Measurements from ENCODE around the gene DENND2A. TPM values are rescaled to one million over a fixed set of nuclear protein-coding genes. Genes with fewer than 3 reads are reported as not detected.
A peak's percentile ranks its signal among the peaks of the same experiment; 100 is the strongest.
"Not testable (repeated sequence)": the region's sequence is repeated elsewhere in the genome, so short reads cannot be mapped to it uniquely, and the experiment has no call there.

Gene DENND2A
- total RNA-seq, 1 experiment from 2014 or later: 10.0 TPM

- Mint-ChIP-seq H3K36me3 (no peaks in the 10 kb centered on the region), H3K4me3 (no peak overlapping the region), H3K27ac (no peak overlapping the region), H3K27me3 (ENCODE audit: low read depth) (peaks cover 24% of the 10 kb centered on the region), H3K9me3 (no peaks in the 10 kb centered on the region), H3K4me1 (peaks cover 16% of the 10 kb centered on the region)
- ATAC-seq: peak; percentile 25
- DNase-seq (ENCODE audit: low spot score): peak; percentile 84
- POLR2A ChIA-PET: interaction anchor here (1.0 kb wide), 1 partner anchor 167 kb away, joined by 3 read pairs; no protein-coding TSS in a partner anchor
- CTCF ChIA-PET: interaction anchor here (0.6 to 2.0 kb wide), 28 partner anchors 8 to 1162 kb away, joined by 3 to 17 read pairs (median 4); partner anchors contain the start of genes ADCK2 and KLRG2
- TF ChIP-seq CTCF (IDR thresholded peaks at IDR 0.05): peak; percentile 69
- TF ChIP-seq ZNF512 (CRISPR knock-in tag; IDR thresholded peaks at IDR 0.05; ENCODE audit: borderline replicate concordance): no peak
Measured at GRCh38 chr7:140645166-140645900, 4.7 kb upstream of the DENND2A start.

- not testable (repeated sequence) for ATAC-seq
- CTCF ChIA-PET: interaction anchor here (0.6 to 1.8 kb wide), 10 partner anchors 9 to 194 kb away, joined by 3 to 17 read pairs (median 3); no protein-coding TSS in a partner anchor
Measured at GRCh38 chr7:140644761-140645160, 4.1 kb upstream of the DENND2A start.

GRCh38 chr7:140643416-140643815 lies 2.8 kb upstream of the DENND2A start:
- Mint-ChIP-seq H3K4me1 (peaks cover 29% of the 10 kb centered on the region), H3K27ac (no peak overlapping the region), H3K9me3 (no peaks in the 10 kb centered on the region), H3K4me3 (no peak overlapping the region), H3K27me3 (ENCODE audit: low read depth) (peaks cover 41% of the 10 kb centered on the region), H3K36me3 (no peaks in the 10 kb centered on the region)
- TF ChIP-seq NR2C2 (CRISPR knock-in tag; IDR thresholded peaks at IDR 0.05): no peak
- TF ChIP-seq RORB (CRISPR knock-in tag; IDR thresholded peaks at IDR 0.05): no peak
- TF ChIP-seq ETV6 (CRISPR knock-in tag; IDR thresholded peaks at IDR 0.05): no peak
- no peak for TF ChIP-seq ZNF121 (CRISPR knock-in tag; IDR thresholded peaks at IDR 0.05)
- TF ChIP-seq ELF4 (CRISPR knock-in tag; IDR thresholded peaks at IDR 0.05; ENCODE audit: low read depth): no peak
- TF ChIP-seq NR3C1 (CRISPR knock-in tag; conservative IDR thresholded peaks at IDR 0.05; ENCODE audit: low read depth): no peak
- TF ChIP-seq GABPB1 (CRISPR knock-in tag; IDR thresholded peaks at IDR 0.05): no peak
- TF ChIP-seq ERG (CRISPR knock-in tag; IDR thresholded peaks at IDR 0.05): no peak
- no peak for TF ChIP-seq ZNF396 (CRISPR knock-in tag; IDR thresholded peaks at IDR 0.05; ENCODE audit: borderline replicate concordance)
- no peak for TF ChIP-seq NFATC4 (CRISPR knock-in tag; IDR thresholded peaks at IDR 0.05)
- no peak for ATAC-seq
- POLR2A ChIA-PET: no interaction called here
- CTCF ChIA-PET: interaction anchor here (0.5 kb wide), 1 partner anchor 125 kb away, joined by 3 read pairs; no protein-coding TSS in a partner anchor
- no peak for DNase-seq (ENCODE audit: low spot score)

More at GRCh38 chr7:140644761-140645160, 4.1 kb upstream of the DENND2A start:
- not testable (repeated sequence) for H3K4me3 Mint-ChIP-seq; H3K36me3 Mint-ChIP-seq; DNase-seq (ENCODE audit: low spot score); H3K27ac Mint-ChIP-seq; H3K9me3 Mint-ChIP-seq
- H3K4me1 Mint-ChIP-seq: peaks cover 19% of the 10 kb centered on the region
- POLR2A ChIA-PET: interaction anchor here (0.6 to 1.0 kb wide), 2 partner anchors 130 to 166 kb away, joined by 3 to 8 read pairs; no protein-coding TSS in a partner anchor
- H3K27me3 Mint-ChIP-seq (ENCODE audit: low read depth): peaks cover 29% of the 10 kb centered on the region

- no peak for DNase-seq (ENCODE audit: low spot score)
Measured at GRCh38 chr7:140641524-140642195, 1.0 kb upstream of the DENND2A start.

More at GRCh38 chr7:140641524-140642195, 1.0 kb upstream of the DENND2A start:
- TF ChIP-seq MXD4 (CRISPR knock-in tag; IDR thresholded peaks at IDR 0.05; ENCODE audit: borderline replicate concordance) (0 out of 2 replicates have a peak, but pooled peaks have one; percentile 31), NR2C2 (CRISPR knock-in tag; IDR thresholded peaks at IDR 0.05) (no peak)
- Mint-ChIP-seq H3K27ac (no peak overlapping the region), H3K36me3 (no peaks in the 10 kb centered on the region), H3K4me1 (peaks cover 37% of the 10 kb centered on the region), H3K4me3 (peak overlapping the region; percentile 55), H3K9me3 (no peaks in the 10 kb centered on the region), H3K27me3 (ENCODE audit: low read depth) (peaks cover 41% of the 10 kb centered on the region)
- ATAC-seq: no peak; the same call in none of the 2 replicates
- POLR2A ChIA-PET: interaction anchor here (1.1 to 1.6 kb wide), 2 partner anchors 12 to 124 kb away, joined by 5 to 10 read pairs; no protein-coding TSS in a partner anchor
- CTCF ChIA-PET: interaction anchor here (0.6 to 2.0 kb wide), 15 partner anchors 12 to 1013 kb away, joined by 3 to 16 read pairs (median 5); no protein-coding TSS in a partner anchor
